NCI-H2081 treated with DMSO at 0.1 percent for 48 hours (cell line): ENCODE results near the gene TNPO1.
"Not testable (repeated sequence)": the region's sequence is repeated elsewhere in the genome, so short reads cannot be mapped to it uniquely, and the experiment has no call there.

Experiments
- DNase-seq: peaks from one replicate; lab custom pipeline; 2025; lab: John Stamatoyannopoulos, UW

The TNPO1 gene

DNA sequence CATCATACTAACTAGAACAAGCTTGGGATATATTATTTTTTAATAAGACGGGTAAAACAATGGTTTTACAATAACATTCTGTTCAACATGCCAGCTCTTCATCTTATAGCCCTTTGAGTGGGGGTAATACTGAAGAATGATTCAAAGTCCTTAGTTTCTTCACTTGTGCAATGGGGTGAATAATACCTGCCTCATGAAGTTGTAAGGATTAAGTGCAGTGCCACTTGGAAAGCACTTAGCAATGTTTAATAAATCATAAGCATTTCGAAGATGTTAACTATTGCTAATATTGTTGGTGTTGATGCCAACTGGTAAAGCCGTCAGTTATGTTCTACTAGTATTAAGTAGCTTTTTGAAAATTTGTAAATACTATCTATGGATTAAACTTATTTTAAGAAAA, 38.0 kb downstream of the TNPO1 start:
- no peak for DNase-seq

- no peak for DNase-seq
Observed at GRCh38 chr5:72855821-72856220, 39.4 kb downstream of the TNPO1 start.

- no peak for DNase-seq
Observed at GRCh38 chr5:72857396-72857795, 40.9 kb downstream of the TNPO1 start.

DNA sequence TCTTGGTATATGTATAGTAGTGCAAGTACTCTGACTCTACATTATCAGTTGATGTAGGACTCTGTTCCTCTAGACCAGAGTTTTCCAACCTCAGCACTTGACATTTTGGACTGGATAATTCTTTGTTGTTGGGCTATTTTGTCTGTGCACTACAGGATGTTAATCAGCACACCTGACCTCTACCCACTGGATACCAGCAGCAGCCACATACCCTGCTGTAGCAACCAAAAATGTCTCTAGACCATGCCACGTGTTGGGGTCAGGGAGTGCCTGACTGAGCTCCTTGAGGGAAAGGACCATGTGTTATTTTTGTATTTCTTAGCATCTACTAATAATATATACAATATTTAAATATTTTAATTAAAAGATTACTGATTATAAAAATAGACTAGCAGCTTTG, 42.7 kb downstream of the TNPO1 start:
- DNase-seq, result no peak

DNA sequence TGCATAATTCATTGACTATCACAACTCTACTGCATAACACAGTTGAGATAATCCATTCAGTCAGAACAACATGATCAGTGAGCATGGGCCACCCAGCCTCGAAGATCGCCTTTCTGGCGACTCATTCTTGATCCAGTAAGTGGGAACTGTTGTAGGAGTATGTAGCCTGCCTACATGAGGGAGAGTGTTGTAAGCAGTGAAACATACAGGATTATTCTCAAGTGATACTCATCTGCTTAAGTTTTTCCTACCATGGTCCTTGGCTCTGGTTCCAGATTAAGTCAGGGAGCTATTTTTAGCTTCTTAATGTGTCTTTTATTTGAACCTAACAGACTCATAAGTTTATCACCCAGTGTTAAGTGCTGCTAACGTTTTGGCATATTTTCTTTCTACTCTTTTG, 44.0 kb downstream of the TNPO1 start:
- no peak for DNase-seq

- DNase-seq, result no peak
Observed at GRCh38 chr5:72871366-72872024, 55.0 kb downstream of the TNPO1 start.

DNA sequence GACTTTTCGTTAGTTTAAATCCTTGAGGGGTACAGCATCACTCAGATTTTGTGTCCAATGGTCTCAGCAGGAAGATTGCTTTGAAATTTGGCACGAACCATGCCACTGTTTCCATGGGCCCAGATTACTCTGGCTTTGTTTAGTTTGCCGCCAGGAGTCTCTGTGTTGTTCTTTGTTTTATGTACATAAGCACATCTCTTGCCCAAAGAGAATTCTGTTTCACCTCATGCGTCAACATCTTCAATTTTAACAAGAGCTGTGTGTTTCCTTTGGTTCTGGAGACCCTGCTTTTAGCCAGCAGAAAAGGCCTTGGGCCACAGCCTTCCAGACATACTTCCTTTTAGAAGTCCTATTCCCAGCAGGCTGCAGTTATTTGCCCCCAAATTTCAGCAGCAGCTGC, 62.4 kb downstream of the TNPO1 start:
- DNase-seq, result peak; percentile 20

DNA sequence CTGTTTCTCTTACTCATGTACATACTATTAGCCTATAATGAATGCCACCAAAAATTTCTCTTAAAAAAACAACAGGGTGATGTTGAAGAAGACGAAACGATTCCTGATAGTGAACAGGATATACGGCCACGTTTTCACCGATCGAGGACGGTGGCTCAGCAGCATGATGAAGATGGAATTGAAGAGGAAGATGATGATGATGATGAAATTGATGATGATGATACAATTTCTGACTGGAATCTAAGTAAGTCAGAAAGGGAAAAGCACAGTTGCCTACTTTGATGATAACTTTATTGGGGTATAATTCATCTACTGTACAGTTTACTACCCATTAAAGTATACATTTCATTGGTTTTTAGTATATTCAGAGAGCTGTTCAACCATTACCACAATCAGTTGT, 66.5 kb downstream of the TNPO1 start:
- DNase-seq, result no peak

GRCh38 chr5:72883850-72884249, 67.4 kb downstream of the TNPO1 start:
- no peak for DNase-seq

DNA sequence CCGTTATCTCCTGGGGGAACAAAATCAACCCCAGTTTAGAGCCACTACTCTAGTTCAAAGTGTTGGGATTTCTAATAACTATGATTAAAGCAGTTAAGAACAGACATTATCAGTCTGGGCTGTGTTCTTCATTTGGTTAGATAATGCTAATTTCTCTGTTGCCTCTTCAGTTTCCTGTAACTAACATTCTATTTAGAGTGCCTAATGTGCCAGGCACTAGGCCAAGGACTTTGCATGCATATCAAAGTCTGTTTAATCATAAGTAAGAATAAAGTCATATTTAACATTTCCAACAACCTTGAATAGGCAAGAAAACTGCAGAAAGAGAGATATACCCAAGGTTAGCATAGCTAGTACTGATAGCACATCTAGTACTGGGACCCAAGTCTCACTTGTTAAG, 68.4 kb downstream of the TNPO1 start:
- no peak for DNase-seq

- no peak for DNase-seq
Observed at GRCh38 chr5:72885824-72886223, 69.4 kb downstream of the TNPO1 start.

DNA sequence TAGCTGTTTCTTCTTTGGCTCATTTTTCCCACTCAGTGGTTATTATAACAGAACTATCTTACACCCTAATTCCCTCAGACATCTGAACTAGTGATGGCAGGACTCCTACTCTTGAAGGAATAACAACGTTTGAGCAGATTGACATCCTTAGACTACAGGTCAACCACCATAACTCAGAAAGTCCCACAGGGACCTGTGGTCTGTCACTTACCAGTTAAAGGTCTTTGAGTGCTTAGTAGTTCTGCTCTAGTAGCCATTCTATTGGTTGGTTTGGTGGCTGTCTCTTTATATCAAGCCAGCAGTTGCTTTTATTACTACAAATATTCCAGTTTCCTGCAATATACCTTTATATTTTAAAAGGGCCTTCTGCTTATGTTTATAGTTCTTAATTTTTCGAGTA, 72.1 kb downstream of the TNPO1 start:
- DNase-seq, result no peak

- no peak for DNase-seq
Observed at GRCh38 chr5:72889324-72889723, 72.9 kb downstream of the TNPO1 start.

DNA sequence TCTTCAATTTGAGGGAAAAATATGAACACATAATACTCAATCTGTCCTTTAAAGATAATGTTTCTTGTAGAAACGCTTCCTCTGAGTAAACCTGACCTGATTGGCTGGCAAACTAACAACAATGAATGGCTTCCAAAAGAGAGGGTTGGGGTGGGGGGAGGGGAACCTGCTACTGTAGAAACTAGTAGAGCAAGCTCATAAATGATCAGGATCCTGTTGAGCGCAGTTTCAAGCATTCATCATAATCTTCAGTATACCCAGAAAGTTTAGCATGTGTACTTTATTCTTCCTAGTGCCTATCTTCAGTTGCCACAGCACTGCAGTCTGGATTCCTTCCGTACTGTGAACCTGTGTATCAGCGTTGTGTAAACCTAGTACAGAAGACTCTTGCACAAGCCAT, 76.4 kb downstream of the TNPO1 start:
- no peak for DNase-seq

DNA sequence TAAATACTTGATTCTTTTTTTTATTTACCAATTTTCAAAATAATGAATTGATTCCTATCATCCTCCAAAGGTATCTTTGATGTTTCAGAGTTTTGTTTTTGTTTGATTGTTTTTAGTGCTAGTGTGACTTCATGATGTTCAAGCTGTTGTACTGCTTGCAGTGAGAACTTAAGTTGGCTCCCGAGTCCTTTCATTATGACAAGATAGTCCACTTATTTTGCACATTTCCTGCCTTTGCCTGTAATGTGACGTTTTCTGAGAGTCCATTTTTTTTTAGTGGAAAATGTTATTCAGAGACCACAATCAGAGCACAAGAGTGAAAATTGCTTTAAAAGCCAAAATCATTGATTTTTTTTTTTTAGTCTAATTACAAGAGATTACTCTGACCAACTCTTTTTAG, 79.3 kb downstream of the TNPO1 start:
- no peak for DNase-seq

GRCh38 chr5:72906806-72907205, 90.3 kb downstream of the TNPO1 start:
- DNase-seq, result no peak

GRCh38 chr5:72908664-72909063, 92.2 kb downstream of the TNPO1 start:
- DNase-seq, result no peak

GRCh38 chr5:72917371-72917776, 100.9 kb downstream of the TNPO1 start:
- no peak for DNase-seq

DNA sequence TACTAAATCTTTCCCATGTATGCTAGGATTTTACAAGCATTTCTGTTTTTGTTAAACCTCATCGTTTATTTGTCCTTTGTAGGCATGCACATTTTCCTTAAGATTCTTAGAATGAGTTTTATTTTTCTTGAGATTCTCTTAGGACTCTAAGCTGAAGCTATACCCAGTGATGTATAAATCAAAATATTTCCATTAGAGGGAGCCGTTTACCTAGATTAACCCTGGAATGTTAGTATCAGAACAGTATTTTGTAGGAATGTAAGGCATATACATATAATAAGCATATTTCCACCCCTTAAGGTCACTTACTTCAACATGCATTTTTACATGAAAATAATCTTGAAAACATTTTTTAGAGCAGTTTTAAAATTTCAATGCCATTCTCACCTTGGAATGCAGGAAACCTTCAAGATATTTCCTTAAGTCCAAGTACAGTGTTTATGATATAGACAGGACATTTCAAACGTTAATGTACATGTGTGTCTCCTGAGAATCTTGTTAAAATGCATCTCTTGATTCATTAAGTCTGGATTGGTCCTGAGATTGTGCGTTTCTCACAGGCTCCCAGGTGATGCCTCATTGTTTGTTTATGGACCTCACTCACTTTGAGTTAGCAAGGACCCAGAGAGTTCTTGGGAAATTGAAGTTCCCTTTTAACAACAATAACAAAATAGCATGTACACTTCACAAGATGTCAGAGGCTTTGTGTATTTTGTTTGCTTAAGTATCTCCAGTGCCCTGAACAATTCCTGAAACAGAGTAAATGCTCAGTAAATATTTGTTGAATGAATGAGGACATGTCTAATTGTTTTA, 104.4 kb downstream of the TNPO1 start:
- DNase-seq, result no peak

DNA sequence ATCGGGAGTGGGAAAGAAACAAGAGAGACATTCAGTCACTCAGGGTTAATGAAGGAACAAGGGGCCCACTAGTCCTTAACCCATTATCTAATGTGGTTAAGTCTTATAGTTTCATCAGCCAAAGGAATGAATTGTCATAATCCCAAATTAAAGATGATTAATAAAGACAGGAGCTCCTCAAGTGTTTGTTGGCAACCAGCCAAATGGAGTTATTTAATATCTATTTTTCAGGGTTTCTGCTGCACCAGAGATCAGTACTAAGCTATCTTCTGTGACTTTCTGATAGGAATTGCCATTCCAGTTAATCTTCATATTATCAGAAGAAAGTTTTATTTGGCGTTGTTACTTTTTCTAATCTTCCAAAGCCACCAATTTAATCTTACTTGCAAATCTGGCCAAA, 105.4 kb downstream of the TNPO1 start:
- DNase-seq, result no peak

DNA sequence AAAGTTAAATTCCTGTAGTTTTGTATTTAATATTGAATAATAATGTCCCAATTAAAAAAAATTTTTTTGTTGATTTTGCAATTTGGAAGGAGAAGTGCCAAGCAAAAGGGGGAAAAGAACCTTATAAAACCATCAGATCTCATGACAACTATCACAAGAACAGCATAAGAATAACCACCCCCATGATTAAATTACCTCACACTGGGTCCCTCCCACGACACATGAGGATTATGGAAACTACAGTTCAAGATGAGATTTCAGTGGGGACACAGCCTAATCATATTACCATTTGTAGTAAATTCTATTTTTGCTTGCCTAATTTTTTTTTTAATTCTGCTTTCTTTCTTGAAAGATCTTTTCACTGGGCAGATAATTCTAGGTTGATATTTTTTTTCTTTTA, 106.0 kb downstream of the TNPO1 start:
- no peak for DNase-seq

DNA sequence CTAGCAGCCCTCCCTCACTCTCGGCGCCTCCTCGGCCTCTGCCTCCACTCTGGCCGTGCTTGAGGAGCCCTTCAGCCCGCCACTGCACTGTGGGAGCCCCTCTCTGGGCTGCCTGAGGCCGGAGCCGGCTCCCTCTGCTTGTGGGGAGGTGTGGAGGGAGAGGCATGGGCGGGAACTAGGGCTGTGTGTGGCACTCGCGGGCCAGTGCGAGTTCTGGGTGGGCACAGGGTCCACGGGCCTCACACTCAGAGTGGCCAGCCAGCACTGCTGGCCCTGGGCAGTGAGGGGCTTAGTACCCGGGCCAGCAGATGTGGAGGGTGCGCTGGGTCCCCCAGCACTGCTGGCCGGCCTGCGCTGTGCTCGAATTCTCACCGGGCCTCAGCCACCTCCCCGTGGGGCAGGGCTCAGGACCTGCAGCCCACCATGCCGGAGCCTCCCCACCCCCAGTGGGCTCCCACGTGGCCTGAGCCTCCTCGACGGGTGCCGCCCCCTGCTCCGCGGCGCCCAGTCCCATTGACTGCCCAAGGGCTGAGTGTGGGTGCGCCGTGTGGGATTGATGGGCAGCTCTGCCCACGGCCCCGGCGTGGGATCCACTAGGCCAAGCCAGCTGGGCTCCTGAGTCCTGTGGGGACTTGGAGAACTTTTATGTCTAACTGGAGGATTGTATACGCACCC, 109.0 kb downstream of the TNPO1 start:
- DNase-seq, result no peak

DNA sequence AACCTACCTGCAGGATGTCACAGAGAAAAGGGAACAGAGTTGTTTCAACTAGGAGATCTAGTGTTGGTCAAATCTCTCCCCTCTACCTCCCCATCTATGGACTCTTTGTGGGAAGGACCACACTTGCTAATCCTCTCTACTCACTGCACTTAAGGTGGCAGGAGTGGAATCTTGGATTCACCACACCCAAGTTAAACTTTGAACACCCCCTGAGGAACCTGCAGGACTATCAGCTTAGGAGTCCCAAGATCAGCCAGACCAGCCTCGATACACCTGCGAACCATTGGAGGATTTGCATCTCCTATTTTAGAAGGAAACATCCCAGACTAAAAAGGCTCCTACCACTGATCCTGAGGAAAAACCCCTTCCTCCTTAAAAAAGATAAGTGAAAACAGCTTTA, 116.2 kb downstream of the TNPO1 start:
- not testable (repeated sequence) for DNase-seq
